K562 treated with DMSO at 1 percent for 4 hours (cell line): ENCODE measurements around the gene ADARB2. TPM values are rescaled to one million over a fixed set of nuclear protein-coding genes. Genes with fewer than 3 reads are reported as not detected.

Experiments
- total RNA-seq: library from RNA; unstranded; fragments of 300-600 nt; gene quantifications from 2 replicates; pipeline ENCODE4 v1.2.3, GENCODE V29; 2022; ENCODE audit not compliant: insufficient read depth

The ADARB2 gene
- not detected in 2 replicates for total RNA-seq

DNA sequence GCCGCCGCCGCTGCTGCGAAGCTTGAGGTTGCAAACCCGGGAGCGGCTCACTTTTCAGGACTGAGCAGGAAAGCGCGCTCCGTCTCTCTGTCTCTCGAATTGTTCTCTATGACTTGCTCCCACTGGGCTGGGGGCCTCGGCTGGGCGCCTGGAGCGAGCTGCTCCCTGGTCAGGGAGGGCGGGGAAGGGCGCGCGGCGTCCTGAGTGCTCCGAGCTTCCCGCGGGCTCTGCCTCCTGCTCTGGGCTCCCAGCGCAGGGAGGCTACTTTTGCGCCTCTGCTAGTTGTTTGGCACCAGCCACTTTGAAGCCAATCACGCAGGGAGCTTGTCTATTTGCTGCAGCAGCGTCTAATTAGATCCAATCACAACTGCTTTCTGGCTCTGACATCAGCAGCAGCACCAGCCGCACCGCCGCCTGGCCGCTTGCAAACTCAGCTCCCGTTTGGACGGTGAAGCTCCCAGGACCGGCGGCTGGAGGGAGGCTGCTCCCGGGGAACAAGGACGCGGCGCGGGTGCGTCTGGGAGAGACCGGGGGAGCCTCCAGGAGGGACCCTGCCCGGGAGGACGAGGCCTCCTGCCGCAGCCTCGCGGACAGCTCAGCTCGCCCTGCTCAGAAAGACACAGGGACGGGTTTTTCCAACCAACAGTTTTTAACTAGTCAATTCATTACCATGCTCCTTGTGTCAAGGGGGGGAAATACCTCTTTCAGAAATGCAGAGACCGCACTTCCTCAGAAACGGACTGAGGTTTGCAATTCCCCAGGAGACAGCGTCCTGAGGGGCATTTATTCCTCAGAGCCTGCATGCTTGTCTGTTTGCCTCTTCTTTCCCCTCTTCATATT, at the start of gene ADARB2:
Gene ADARB2, minus strand, starts transcription at position 304 of the 840 bp plus-strand sequence.

